Fibroblast of villous mesenchyme (primary cell): ENCODE results near the gene MID1. TPM values are rescaled to one million over a fixed set of nuclear protein-coding genes. Genes with fewer than 3 reads are reported as not detected.

ENCODE experiments used
- DNase-seq: peaks from one replicate; pipeline ENCODE4 v3.0.0-alpha.2; 2010; ENCODE audit warnings: low read depth
- H3K4me3 ChIP-seq: 2 replicates; pipeline ENCODE4 v1.5.1; 2011; ENCODE audit warnings: low read depth, mild to moderate bottlenecking, low read length
- total RNA-seq: library from RNA; depleted of rRNA; stranded (reverse); fragments of >200 nt; gene quantifications from 2 replicates; pipeline ENCODE4 v1.2.3, GENCODE V29; 2012
- TF ChIP-seq, protein P1 (sequence below): IDR thresholded peaks from 2 replicates; pipeline ENCODE4 v1.5.1; 2012; ENCODE audit warnings: low read depth, mild to moderate bottlenecking, low read length; ENCODE audit not compliant: insufficient read depth

The MID1 gene, protein sequence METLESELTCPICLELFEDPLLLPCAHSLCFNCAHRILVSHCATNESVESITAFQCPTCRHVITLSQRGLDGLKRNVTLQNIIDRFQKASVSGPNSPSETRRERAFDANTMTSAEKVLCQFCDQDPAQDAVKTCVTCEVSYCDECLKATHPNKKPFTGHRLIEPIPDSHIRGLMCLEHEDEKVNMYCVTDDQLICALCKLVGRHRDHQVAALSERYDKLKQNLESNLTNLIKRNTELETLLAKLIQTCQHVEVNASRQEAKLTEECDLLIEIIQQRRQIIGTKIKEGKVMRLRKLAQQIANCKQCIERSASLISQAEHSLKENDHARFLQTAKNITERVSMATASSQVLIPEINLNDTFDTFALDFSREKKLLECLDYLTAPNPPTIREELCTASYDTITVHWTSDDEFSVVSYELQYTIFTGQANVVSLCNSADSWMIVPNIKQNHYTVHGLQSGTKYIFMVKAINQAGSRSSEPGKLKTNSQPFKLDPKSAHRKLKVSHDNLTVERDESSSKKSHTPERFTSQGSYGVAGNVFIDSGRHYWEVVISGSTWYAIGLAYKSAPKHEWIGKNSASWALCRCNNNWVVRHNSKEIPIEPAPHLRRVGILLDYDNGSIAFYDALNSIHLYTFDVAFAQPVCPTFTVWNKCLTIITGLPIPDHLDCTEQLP
- total RNA-seq = 7.4 and 16.4 TPM in 2 replicates

DNA sequence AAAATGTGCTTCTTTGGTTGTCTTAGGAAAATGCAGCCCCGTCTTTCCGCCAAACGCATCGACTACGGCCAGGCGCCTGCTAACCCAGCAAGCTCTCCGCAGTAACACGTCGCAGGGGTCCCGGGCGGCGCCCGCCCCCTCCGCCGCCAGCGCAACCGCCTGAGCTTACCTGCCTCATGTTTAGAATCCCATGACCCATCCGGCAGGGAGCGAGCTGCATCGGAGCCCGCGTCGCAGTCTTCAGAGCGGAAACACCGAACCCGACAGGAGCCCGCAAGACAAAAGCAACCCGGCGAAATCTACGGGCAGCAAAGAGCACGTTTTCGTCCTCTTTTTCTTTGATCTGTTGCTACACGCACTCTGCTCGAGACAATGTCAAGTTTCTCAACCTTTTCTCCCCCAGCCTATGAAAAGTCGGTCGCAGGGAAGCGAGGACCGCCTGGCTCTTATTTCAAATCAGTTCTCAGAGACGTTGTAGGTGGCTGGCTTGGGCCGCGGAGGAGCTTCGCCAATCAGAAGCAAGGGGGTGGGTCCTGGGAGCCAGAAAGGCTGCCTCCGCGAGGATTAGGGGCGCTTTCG lies at the start of gene MID1:
Gene MID1 (minus strand): TSS at position 465 of the 579 bp plus-strand sequence. CDS start 53,038 bp downstream, outside the sequence.
- DNase-seq = peak; percentile 83
- TF ChIP-seq, protein P1, sequence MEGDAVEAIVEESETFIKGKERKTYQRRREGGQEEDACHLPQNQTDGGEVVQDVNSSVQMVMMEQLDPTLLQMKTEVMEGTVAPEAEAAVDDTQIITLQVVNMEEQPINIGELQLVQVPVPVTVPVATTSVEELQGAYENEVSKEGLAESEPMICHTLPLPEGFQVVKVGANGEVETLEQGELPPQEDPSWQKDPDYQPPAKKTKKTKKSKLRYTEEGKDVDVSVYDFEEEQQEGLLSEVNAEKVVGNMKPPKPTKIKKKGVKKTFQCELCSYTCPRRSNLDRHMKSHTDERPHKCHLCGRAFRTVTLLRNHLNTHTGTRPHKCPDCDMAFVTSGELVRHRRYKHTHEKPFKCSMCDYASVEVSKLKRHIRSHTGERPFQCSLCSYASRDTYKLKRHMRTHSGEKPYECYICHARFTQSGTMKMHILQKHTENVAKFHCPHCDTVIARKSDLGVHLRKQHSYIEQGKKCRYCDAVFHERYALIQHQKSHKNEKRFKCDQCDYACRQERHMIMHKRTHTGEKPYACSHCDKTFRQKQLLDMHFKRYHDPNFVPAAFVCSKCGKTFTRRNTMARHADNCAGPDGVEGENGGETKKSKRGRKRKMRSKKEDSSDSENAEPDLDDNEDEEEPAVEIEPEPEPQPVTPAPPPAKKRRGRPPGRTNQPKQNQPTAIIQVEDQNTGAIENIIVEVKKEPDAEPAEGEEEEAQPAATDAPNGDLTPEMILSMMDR = no peak
- H3K4me3 ChIP-seq = peak within 1 kb of the TSS; percentile 71

DNA sequence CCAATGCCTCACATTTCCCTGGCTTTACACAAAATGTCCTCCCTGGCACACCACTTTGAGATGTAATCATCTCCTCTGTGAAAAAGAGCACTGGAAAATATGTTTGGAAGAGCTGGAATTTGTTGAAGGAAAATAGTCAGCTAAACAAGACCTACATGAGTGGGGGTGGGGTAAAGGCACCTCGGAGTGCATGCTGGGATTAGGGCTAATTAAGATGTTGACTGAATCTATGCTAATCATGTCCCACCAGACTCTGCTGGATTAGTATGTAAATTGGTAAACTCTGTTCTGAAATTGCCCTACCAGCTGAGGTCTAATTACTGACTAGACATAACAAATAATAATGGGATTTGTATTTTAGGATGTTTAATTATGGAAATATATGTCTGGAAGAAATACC lies 46.8 kb upstream of the MID1 start:
- TF ChIP-seq, protein P1 = no peak
- no peak for DNase-seq
- H3K4me3 ChIP-seq = no peak overlapping the region

DNA sequence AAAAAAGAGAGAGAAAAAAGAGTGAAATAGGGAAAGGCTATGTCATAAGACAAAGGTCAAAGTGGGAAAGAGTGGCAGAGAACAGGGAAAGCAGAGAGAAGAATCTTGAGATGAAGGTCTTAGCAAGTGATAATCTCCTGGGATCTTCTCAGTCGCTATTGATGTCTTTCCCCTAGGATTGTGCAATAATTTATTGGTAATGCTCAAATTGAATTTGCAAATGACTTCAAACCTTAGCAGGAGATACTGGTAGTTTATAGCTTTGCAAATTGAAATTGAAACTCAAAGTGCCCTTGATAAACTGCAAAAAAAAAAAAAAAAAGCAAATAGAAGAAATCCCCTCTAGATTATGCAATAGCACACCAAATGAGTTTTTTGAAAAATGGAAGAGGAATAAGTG lies 45.7 kb upstream of the MID1 start:
- DNase-seq = no peak
- TF ChIP-seq, protein P1 = no peak
- H3K4me3 ChIP-seq = no peak overlapping the region

DNA sequence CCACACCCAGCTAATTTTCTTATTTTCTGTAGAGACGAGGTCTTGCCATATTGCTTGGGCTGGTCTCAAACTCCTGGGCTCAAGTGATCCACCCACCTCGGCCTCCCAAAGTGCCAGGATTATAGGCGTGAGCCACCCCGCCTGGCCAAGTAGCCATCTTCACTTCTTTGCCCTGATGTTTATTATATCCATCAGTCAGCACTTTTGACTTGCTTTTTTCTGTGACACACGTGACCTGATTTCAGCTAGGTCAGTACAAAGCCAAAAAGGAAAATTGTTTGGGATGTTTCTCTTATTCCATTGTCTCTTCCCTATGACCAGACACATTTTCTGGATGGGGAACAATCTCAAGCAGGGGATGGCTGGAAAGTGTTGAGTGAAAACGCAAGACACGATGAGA lies 45.3 kb upstream of the MID1 start:
- TF ChIP-seq, protein P1 = no peak
- no peak for DNase-seq
- H3K4me3 ChIP-seq = no peak overlapping the region

DNA sequence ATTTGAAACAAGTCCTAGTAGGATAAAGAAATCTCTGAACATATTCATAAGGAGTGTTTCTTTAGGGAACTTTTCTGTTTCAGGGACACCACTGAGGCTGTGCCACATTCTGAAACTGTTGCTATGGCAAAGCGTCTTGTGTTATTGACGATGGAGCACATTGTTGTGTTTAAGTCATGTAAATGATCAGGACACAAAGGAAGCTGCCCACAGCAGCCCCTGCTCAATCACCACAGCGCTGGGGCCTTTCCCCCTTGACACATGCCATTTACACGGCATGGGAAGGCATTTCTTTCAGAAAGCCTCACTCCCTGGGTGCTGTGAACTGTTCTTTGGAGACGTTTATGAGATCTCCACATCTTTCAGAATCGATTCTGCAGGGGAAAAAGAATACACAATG lies 39.8 kb upstream of the MID1 start:
- no peak for DNase-seq
- TF ChIP-seq, protein P1 = no peak
- H3K4me3 ChIP-seq = no peak overlapping the region

DNA sequence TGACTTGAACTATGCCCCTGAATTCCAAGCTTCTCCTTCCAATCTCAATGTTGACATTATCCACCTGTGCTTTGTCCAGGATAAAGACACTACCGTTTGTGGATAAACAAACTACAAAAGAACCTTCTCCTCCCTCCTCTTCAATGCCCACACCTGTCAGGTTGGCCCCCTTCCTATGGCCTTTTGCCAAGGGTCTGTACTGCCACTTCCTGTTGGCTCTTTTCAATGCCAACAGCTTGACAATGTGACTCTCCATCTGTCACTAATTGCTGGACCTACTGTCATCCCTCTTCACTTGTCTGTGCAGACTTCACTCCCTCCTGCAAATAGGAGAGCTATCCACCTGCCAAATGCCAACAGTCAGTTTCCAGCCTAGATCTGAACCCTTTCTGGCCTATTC lies 35.8 kb upstream of the MID1 start:
- TF ChIP-seq, protein P1 = no peak
- H3K4me3 ChIP-seq = no peak overlapping the region
- no peak for DNase-seq
